ENCODE results near the gene PCDHA9.

The PCDHA9 gene

DNA sequence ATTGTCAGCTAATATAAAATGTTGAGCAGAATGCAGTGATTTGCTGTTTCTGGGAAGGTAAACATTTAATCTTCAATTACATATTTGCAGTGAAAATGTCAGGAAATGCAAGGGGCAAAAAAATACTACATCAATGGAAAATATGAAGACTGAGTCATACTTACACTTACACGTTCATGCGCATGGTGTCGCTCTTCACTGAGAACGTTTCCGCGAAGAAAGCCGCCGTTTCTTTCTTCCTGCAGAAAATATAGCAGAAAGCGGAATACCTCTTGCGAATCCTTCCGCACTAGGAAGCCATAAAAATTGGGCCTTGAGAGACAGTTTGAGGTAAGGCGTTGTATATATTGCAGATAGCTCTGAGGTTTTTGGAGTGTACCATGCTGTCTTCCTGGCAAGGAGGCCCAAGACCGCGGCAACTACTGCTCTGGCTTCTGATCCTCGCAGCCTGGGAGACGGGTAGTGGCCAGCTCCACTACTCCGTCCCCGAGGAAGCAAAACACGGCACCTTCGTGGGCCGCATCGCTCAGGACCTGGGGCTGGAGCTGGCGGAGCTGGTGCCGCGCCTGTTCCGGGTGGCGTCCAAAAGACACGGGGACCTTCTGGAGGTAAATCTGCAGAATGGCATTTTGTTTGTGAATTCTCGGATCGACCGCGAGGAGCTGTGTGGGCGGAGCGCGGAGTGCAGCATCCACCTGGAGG is 33.9 kb downstream of the PCDHA9 start, which contains the start of gene PCDHA13:
Gene PCDHA13 (plus strand): TSS at position 236 of the 702 bp plus-strand sequence. CDS start 145 bp downstream, at position 381.
- no peak for DNase-seq

- DNase-seq = no peak
Observed at GRCh38 chr5:140882591-140882899, 34.4 kb downstream of the PCDHA9 start.

DNA sequence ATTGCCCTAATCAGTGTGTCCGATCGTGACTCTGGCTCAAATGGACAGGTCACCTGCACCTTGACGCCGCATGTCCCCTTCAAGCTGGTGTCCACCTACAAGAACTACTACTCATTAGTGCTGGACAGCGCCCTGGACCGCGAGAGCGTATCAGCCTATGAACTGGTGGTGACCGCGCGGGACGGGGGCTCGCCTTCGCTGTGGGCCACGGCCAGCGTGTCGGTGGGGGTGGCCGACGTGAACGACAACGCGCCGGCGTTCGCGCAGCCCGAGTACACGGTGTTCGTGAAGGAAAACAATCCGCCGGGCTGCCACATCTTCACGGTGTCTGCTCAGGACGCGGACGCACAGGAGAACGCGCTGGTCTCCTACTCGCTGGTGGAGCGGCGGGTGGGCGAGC is 35.2 kb downstream of the PCDHA9 start:
- DNase-seq = no peak

- DNase-seq = no peak
Observed at GRCh38 chr5:140883927-140884697, 35.9 kb downstream of the PCDHA9 start.
